Retinal pigment epithelial cell (primary cell): Measurements from ENCODE around the gene SEMA5A.

Experiments
- DNase-seq: peaks from one replicate; pipeline ENCODE4 v3.0.0-alpha.2; 2010; ENCODE audit warnings: low read depth
- H3K4me3 ChIP-seq: 2 replicates; pipeline ENCODE4 v1.5.1; 2011; ENCODE audit warnings: mild to moderate bottlenecking, low read length, control low read depth, moderate library complexity
- TF ChIP-seq, protein P1 (sequence below): conservative IDR thresholded peaks from 2 replicates; pipeline ENCODE4 v1.5.1; 2011; ENCODE audit warnings: low read depth, low read length, control low read depth, inconsistent platforms

SEMA5A gene

DNA sequence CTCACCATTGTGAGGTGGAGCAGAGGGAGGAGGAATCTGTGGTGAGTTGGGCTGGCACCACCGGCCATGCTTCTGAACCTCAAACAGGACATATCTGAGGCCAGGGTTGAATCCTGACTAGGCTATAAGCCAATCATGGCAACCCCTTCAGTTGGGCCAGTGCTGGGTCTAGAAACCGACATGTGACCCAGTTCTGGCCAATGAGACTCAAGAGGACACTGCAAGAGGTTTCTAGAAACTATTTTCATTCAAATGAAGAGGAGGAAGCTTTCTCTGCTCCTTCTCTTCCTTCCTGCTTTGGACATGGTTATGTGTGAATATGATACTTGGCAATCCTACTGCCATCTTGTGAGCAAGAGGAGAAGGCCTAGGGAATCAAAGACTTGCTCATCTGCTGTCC is 417.7 kb downstream of the SEMA5A start:
- TF ChIP-seq, protein P1, sequence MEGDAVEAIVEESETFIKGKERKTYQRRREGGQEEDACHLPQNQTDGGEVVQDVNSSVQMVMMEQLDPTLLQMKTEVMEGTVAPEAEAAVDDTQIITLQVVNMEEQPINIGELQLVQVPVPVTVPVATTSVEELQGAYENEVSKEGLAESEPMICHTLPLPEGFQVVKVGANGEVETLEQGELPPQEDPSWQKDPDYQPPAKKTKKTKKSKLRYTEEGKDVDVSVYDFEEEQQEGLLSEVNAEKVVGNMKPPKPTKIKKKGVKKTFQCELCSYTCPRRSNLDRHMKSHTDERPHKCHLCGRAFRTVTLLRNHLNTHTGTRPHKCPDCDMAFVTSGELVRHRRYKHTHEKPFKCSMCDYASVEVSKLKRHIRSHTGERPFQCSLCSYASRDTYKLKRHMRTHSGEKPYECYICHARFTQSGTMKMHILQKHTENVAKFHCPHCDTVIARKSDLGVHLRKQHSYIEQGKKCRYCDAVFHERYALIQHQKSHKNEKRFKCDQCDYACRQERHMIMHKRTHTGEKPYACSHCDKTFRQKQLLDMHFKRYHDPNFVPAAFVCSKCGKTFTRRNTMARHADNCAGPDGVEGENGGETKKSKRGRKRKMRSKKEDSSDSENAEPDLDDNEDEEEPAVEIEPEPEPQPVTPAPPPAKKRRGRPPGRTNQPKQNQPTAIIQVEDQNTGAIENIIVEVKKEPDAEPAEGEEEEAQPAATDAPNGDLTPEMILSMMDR: no peak
- no peak for DNase-seq
- H3K4me3 ChIP-seq: no peak overlapping the region

DNA sequence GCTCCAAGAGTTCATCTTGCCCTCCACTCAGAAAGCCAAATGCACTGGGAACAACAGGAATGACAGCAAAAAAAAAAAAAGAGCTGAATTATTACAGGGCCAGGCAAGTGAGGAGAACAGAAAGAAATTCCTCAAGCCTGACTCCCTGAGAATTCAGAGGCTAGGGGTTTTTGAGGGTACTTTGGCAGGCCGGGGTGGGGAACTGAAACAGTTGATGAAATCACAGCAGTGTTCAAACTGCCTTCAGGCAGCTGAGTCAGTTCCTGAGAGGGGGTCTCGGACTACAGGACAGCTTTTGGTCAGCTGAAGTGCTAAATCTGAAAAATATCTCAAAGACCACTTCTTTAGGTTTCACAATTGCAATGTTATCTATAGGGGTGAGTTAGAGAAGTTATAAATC is 419.4 kb downstream of the SEMA5A start:
- TF ChIP-seq, protein P1: no peak
- H3K4me3 ChIP-seq: no peak overlapping the region
- no peak for DNase-seq

DNA sequence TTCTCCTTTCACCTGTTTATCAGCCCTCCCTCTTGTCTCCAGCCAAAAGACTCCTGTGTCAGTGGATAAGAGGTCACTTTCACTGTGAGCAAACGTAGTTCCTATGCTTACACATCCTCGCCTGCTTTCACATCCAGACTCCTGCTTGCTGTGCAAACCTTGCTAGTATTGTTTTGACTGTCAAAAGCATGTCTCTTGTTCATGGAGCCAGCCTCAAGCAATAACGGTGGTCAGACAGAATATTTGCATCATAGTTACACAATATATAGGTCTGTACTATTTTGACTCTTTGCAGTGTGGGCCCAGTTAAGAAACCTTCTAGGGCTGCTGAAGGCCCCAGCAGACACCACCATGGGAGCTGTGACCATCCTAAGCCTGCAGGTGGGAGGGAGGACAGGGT is 420.0 kb downstream of the SEMA5A start:
- no peak for DNase-seq
- TF ChIP-seq, protein P1: no peak

DNA sequence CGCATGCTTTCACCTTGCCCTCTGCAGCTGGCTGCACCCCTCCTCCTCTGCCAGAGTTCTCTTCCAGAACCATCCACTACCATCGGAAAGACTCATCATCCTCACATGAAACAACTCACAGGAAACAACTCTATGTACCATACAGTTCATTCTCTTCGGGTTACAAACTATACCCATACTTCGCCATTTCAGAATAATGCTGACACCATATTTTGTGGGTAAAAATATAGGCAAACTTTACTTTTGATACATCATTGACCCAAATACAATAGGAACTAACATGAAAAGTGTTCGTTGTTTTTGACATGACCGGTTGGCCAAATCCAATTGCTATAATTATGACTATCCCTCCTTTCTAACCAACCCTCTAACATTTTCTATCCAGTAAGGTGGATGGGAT is 421.0 kb downstream of the SEMA5A start:
- no peak for DNase-seq
- TF ChIP-seq, protein P1: no peak
- H3K4me3 ChIP-seq: no peak overlapping the region

More for the DNA sequence above, 420.0 kb downstream of the SEMA5A start:
- no peak overlapping the region for H3K4me3 ChIP-seq

DNA sequence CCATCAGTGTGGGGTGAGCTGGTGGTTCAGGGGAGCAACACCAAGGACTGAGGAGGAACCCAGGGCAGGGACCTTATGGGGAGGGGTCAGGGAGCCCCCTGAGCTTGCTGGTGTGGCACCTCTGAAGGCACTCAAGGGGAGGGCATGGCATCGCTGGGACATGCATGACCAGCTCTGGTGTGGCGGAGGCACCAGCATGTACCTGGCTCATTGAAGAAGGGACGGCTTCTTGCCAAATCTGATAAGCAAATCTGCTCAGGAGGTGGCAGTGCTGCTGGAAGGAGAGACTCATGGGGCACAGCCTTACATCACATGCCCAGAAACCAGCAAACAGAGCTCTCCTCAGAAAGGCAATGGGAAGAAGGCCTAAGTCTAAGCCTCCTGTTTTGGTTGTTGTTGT is 421.8 kb downstream of the SEMA5A start:
- no peak overlapping the region for H3K4me3 ChIP-seq
- TF ChIP-seq, protein P1: no peak
- DNase-seq: no peak

DNA sequence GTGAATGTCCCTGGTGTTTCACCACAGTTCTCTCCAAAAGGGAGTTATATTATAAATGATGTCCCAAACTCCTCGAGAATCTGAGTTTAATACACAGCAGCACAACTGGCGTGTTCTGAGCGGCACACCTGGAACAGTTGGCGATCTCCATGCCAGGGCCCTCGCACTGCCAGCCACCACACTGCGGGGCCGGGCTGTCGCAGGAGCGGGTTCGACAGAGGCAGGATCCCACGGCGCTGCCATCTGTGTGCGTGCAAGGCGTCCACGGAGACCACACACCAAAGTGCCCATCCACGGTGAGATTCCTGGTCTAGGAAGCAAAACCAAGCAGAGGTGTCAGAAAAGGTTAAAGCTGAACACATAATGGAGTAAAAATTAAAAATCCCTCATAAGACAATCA is 423.3 kb downstream of the SEMA5A start:
- TF ChIP-seq, protein P1: no peak
- no peak for DNase-seq
- no peak overlapping the region for H3K4me3 ChIP-seq

DNA sequence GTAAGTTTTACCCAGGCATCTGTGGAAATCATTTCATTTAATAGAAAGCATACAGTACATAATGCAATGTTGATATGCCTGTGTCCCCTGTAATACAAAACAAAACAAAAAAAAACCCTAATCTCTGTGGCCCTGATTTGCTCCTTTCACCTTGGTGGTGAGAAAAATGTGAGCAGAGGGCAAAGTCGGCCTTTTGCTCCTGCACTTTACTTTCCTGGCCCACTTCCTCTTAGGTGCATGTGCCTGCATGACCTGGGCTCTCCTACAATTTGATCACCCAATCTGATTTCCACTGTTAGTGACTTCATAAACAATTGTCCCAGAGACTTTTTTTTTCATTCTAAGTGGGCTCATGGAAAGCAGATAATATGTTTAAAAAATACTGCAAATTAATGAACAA is 424.3 kb downstream of the SEMA5A start:
- DNase-seq: no peak
- TF ChIP-seq, protein P1: no peak
- no peak overlapping the region for H3K4me3 ChIP-seq
